NCI-H2107 treated with DMSO at 0.1 percent for 48 hours (cell line): ENCODE data around the gene ZNF750.

Experiments
- DNase-seq: peaks from one replicate; lab custom pipeline; 2025; ENCODE audit not compliant: unreplicated experiment; lab: John Stamatoyannopoulos, UW

ZNF750 gene

GRCh38 chr17:82860606-82861392, 21.0 kb upstream of the ZNF750 start:
- no peak for DNase-seq

GRCh38 chr17:82859431-82860403, 19.9 kb upstream of the ZNF750 start:
- no peak for DNase-seq

- DNase-seq = no peak
Observed at GRCh38 chr17:82858376-82859126, 18.7 kb upstream of the ZNF750 start.

GRCh38 chr17:82856361-82856760, 16.5 kb upstream of the ZNF750 start:
- no peak for DNase-seq

- no peak for DNase-seq
Observed at GRCh38 chr17:82854226-82854625, 14.4 kb upstream of the ZNF750 start.

GRCh38 chr17:82851381-82851780, 11.6 kb upstream of the ZNF750 start:
- DNase-seq = no peak

- DNase-seq = no peak
Observed at GRCh38 chr17:82849076-82849945, 9.5 kb upstream of the ZNF750 start.

GRCh38 chr17:82848022-82848592, 8.3 kb upstream of the ZNF750 start:
- peak; percentile 92 for DNase-seq

GRCh38 chr17:82846061-82846691, 6.4 kb upstream of the ZNF750 start:
- DNase-seq = no peak

GRCh38 chr17:82845163-82845807, 5.5 kb upstream of the ZNF750 start:
- no peak for DNase-seq

- DNase-seq = no peak
Observed at GRCh38 chr17:82844796-82845162, 5.0 kb upstream of the ZNF750 start.

GRCh38 chr17:82843904-82844680, 4.3 kb upstream of the ZNF750 start:
- no peak for DNase-seq

- no peak for DNase-seq
Observed at GRCh38 chr17:82841921-82842596, 2.2 kb upstream of the ZNF750 start.

- DNase-seq = no peak
Observed at GRCh38 chr17:82840431-82840831, 609 bp upstream of the ZNF750 start.

GRCh38 chr17:82838386-82839063, 1.3 kb downstream of the ZNF750 start:
- peak; percentile 52 for DNase-seq

GRCh38 chr17:82837586-82838320, 2.1 kb downstream of the ZNF750 start:
- DNase-seq = peak; percentile 28
